Measurements from ENCODE around the gene MIS18A.

Gene MIS18A

DNA sequence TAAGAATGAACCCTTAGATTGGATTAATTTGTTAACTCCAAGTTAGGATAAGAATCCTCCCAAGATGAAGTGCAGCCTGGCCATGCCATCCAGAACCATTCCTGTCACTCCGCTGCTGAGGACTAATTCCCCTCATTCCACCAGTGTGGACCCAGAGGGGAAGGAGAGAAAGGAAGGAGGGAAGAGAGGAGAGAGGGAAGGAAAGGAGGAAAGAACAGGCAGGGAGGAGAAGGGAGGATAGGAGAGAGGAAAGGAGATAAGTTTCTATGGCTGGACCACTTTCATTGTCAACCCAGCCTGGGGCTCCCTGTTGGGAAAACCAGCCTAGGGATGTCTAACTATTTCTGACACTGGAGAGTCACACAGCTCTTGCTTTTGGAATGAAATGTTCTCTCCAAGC lies 24.5 kb upstream of the MIS18A start:
- Histone ChIP-seq H3K27ac (ENCODE audit: low read depth, low read length) (no peak overlapping the region), H3K4me1 (ENCODE audit: control insufficient read depth, insufficient read depth, low read length) (peaks cover 11% of the 10 kb centered on the region; the same call in 1 of the 2 replicates), H3K9ac (ENCODE audit: low read length) (no peak overlapping the region), H3K36me3 (ENCODE audit: control insufficient read depth, insufficient read depth, low read length) (peaks cover 10% of the 10 kb centered on the region; the same call in 1 of the 2 replicates), H3K27me3 (ENCODE audit: control insufficient read depth, insufficient read depth, low read length) (no peaks in the 10 kb centered on the region), H3K4me3 (ENCODE audit: low read depth, low read length) (no peak overlapping the region), H3K9me3 (ENCODE audit: control insufficient read depth, insufficient read depth, low read depth, low read length) (peaks cover 5% of the 10 kb centered on the region; the same call in 1 of the 2 replicates)

GRCh38 chr21:32302560-32302959 lies 23.7 kb upstream of the MIS18A start:
- Histone ChIP-seq H3K9ac (ENCODE audit: low read length) (no peak overlapping the region), H3K36me3 (ENCODE audit: control insufficient read depth, insufficient read depth, low read length) (peaks cover 10% of the 10 kb centered on the region; the same call in 1 of the 2 replicates), H3K4me1 (ENCODE audit: control insufficient read depth, insufficient read depth, low read length) (peaks cover 11% of the 10 kb centered on the region; the same call in 1 of the 2 replicates), H3K27ac (ENCODE audit: low read depth, low read length) (no peak overlapping the region), H3K27me3 (ENCODE audit: control insufficient read depth, insufficient read depth, low read length) (no peaks in the 10 kb centered on the region), H3K9me3 (ENCODE audit: control insufficient read depth, insufficient read depth, low read depth, low read length) (peaks cover 5% of the 10 kb centered on the region; the same call in 1 of the 2 replicates), H3K4me3 (ENCODE audit: low read depth, low read length) (no peak overlapping the region)

DNA sequence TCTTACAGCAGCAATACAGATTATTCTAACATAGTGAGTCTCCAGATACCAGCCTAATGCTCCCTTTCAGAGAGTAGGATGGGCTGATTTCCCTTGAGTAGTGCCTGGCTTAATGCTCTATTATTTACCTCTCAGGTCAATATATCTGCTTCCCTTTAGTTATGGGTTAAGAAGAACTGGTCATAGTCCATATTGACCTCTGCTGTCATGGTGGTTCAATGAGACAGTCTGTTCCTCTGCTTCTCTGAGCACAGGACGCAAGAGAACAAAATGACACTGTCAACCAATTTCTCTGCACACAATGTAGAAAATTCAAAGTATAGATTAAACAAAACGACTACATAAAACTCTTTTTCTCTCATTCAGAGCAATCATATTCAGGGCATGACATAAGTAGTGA lies 22.7 kb upstream of the MIS18A start:
- H3K9me3 ChIP-seq (ENCODE audit: control insufficient read depth, insufficient read depth, low read depth, low read length) = peaks cover 5% of the 10 kb centered on the region; the same call in 1 of the 2 replicates
- H3K27ac ChIP-seq (ENCODE audit: low read depth, low read length) = no peak overlapping the region
- peaks cover 10% of the 10 kb centered on the region; the same call in 1 of the 2 replicates for H3K4me1 ChIP-seq (ENCODE audit: control insufficient read depth, insufficient read depth, low read length)
- H3K9ac ChIP-seq (ENCODE audit: low read length) = no peak overlapping the region
- peaks cover 10% of the 10 kb centered on the region; the same call in 1 of the 2 replicates for H3K36me3 ChIP-seq (ENCODE audit: control insufficient read depth, insufficient read depth, low read length)
- no peaks in the 10 kb centered on the region for H3K27me3 ChIP-seq (ENCODE audit: control insufficient read depth, insufficient read depth, low read length)
- no peak overlapping the region for H3K4me3 ChIP-seq (ENCODE audit: low read depth, low read length)

DNA sequence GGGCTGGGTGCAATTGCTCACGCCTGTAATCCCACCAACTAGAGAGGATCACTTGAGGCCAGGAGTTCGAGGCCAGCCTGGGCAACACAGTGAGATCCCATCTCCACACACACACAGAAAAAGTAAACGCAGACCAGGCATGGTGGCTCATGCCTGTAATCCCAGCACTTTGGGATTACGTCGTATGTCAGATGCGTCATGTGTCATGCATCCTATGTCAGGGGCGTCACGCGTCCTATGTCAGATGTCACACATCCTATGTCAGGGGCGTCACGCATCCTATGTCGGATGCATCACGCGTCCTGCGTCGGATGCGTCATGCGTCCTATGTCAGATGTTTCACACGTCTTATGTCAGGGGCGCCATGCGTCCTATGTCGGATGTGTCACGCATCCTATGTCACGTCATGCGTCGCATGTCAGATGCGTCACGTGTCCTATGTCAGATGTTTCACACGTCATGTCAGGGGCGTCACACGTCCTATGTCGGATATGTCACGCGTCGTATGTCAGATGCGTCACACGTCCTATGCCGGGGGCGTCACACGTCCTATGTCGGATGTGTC lies 21.4 kb upstream of the MIS18A start:
- no peaks in the 10 kb centered on the region for H3K4me1 ChIP-seq (ENCODE audit: control insufficient read depth, insufficient read depth, low read length)
- H3K27ac ChIP-seq (ENCODE audit: low read depth, low read length) = no peak overlapping the region
- H3K27me3 ChIP-seq (ENCODE audit: control insufficient read depth, insufficient read depth, low read length) = no peaks in the 10 kb centered on the region
- peaks cover 10% of the 10 kb centered on the region; the same call in 1 of the 2 replicates for H3K36me3 ChIP-seq (ENCODE audit: control insufficient read depth, insufficient read depth, low read length)
- no peak overlapping the region for H3K9ac ChIP-seq (ENCODE audit: low read length)
- peaks cover 5% of the 10 kb centered on the region; the same call in 1 of the 2 replicates for H3K9me3 ChIP-seq (ENCODE audit: control insufficient read depth, insufficient read depth, low read depth, low read length)
- H3K4me3 ChIP-seq (ENCODE audit: low read depth, low read length) = no peak overlapping the region

GRCh38 chr21:32299695-32300094 lies 20.8 kb upstream of the MIS18A start:
- Histone ChIP-seq H3K9ac (ENCODE audit: low read length) (no peak overlapping the region), H3K27me3 (ENCODE audit: control insufficient read depth, insufficient read depth, low read length) (no peaks in the 10 kb centered on the region), H3K36me3 (ENCODE audit: control insufficient read depth, insufficient read depth, low read length) (peaks cover 10% of the 10 kb centered on the region; the same call in 1 of the 2 replicates), H3K4me1 (ENCODE audit: control insufficient read depth, insufficient read depth, low read length) (no peaks in the 10 kb centered on the region), H3K27ac (ENCODE audit: low read depth, low read length) (no peak overlapping the region), H3K9me3 (ENCODE audit: control insufficient read depth, insufficient read depth, low read depth, low read length) (peaks cover 5% of the 10 kb centered on the region; the same call in 1 of the 2 replicates), H3K4me3 (ENCODE audit: low read depth, low read length) (no peak overlapping the region)

DNA sequence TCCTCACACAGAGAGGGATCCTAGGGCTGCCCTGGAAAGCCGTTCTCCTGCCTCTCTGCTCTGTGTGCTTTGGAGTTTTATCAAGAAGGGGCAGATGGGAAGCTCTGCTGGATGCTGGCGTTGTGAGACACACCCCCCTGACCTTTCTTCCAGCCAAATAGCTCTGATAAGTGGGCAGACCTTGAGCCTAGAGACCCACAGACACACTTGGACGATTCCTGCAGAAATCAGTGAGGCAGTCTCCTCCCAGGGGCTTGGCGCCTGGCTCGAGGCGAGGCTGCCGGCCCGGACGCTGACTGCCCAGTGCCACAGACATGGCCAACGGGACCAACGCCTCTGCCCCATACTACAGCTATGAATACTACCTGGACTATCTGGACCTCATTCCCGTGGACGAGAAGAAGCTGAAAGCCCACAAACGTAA lies 19.8 kb upstream of the MIS18A start, which contains the start of gene MRAP:
Gene MRAP, plus strand, starts transcription at position 198 of the 424 bp plus-strand sequence. Its CDS starts 117 bp downstream, at position 315.
- Histone ChIP-seq H3K27ac (ENCODE audit: low read depth, low read length) (no peak within 1 kb of the TSS), H3K36me3 (ENCODE audit: control insufficient read depth, insufficient read depth, low read length) (peaks cover 10% of the 10 kb centered on the region; the same call in 1 of the 2 replicates), H3K27me3 (ENCODE audit: control insufficient read depth, insufficient read depth, low read length) (no peaks in the 10 kb centered on the region), H3K9ac (ENCODE audit: low read length) (no peak within 1 kb of the TSS), H3K4me3 (ENCODE audit: low read depth, low read length) (no peak within 1 kb of the TSS), H3K4me1 (ENCODE audit: control insufficient read depth, insufficient read depth, low read length) (no peaks in the 10 kb centered on the region), H3K9me3 (ENCODE audit: control insufficient read depth, insufficient read depth, low read depth, low read length) (peaks cover 5% of the 10 kb centered on the region; the same call in 1 of the 2 replicates)

DNA sequence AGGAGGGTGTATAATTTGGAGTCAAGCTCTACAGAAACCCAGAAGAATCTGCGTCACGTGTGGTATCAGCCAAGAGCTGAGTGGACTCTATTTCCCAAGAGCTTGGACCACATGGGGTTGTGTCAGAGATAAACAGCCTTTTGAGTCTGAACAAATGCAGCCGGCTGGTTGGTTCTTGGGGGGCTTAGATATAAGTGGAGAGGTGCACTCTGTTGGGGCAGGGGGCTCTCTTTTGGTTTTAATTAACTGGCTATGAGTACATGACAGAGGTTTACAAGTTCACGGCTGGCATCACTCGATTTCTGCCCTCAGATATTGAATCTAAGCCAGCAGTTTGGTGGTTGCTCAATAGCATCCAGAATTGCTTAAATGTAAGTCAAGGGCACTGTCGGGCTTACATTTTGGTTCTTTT lies 19.3 kb upstream of the MIS18A start:
- peaks cover 10% of the 10 kb centered on the region; the same call in 1 of the 2 replicates for H3K36me3 ChIP-seq (ENCODE audit: control insufficient read depth, insufficient read depth, low read length)
- no peaks in the 10 kb centered on the region for H3K27me3 ChIP-seq (ENCODE audit: control insufficient read depth, insufficient read depth, low read length)
- no peak overlapping the region for H3K9ac ChIP-seq (ENCODE audit: low read length)
- no peak overlapping the region for H3K27ac ChIP-seq (ENCODE audit: low read depth, low read length)
- H3K4me1 ChIP-seq (ENCODE audit: control insufficient read depth, insufficient read depth, low read length) = no peaks in the 10 kb centered on the region
- H3K9me3 ChIP-seq (ENCODE audit: control insufficient read depth, insufficient read depth, low read depth, low read length) = peaks cover 5% of the 10 kb centered on the region; the same call in 1 of the 2 replicates
- no peak overlapping the region for H3K4me3 ChIP-seq (ENCODE audit: low read depth, low read length)

- H3K9me3 ChIP-seq (ENCODE audit: control insufficient read depth, insufficient read depth, low read depth, low read length) = peaks cover 5% of the 10 kb centered on the region; the same call in 1 of the 2 replicates
- H3K27me3 ChIP-seq (ENCODE audit: control insufficient read depth, insufficient read depth, low read length) = no peaks in the 10 kb centered on the region
- no peak overlapping the region for H3K4me3 ChIP-seq (ENCODE audit: low read depth, low read length)
- H3K36me3 ChIP-seq (ENCODE audit: control insufficient read depth, insufficient read depth, low read length) = peaks cover 10% of the 10 kb centered on the region; the same call in 1 of the 2 replicates
- no peak overlapping the region for H3K9ac ChIP-seq (ENCODE audit: low read length)
- H3K27ac ChIP-seq (ENCODE audit: low read depth, low read length) = no peak overlapping the region
- H3K4me1 ChIP-seq (ENCODE audit: control insufficient read depth, insufficient read depth, low read length) = no peaks in the 10 kb centered on the region
Measured at GRCh38 chr21:32297449-32297848, 18.6 kb upstream of the MIS18A start.

DNA sequence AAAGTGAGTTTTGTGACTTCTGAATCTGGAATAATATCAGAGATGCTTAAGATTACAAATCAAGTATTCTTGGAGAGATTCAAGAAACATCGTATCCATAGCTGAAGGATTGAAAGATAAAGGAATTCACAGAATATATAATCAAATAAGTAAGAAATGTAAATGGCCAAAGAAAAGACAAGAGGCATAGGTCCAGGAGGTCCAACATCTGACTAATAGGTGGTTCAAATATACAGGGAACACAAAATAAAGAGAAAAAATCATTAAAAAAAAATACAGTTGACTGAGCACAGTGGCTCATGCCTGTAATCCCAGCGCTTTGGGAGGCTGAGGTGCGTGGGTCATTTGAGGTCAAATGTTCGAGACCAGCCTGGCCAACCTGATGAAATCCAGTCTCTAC lies 6.6 kb upstream of the MIS18A start:
- H3K36me3 ChIP-seq (ENCODE audit: control insufficient read depth, insufficient read depth, low read length) = no peaks in the 10 kb centered on the region
- no peaks in the 10 kb centered on the region for H3K27me3 ChIP-seq (ENCODE audit: control insufficient read depth, insufficient read depth, low read length)
- no peaks in the 10 kb centered on the region for H3K4me1 ChIP-seq (ENCODE audit: control insufficient read depth, insufficient read depth, low read length)
- no peaks in the 10 kb centered on the region for H3K9me3 ChIP-seq (ENCODE audit: control insufficient read depth, insufficient read depth, low read depth, low read length)
- no peak overlapping the region for H3K27ac ChIP-seq (ENCODE audit: low read depth, low read length)
- H3K9ac ChIP-seq (ENCODE audit: low read length) = no peak overlapping the region
- H3K4me3 ChIP-seq (ENCODE audit: low read depth, low read length) = no peak overlapping the region

GRCh38 chr21:32282992-32283391 lies 4.1 kb upstream of the MIS18A start:
- H3K27me3 ChIP-seq (ENCODE audit: control insufficient read depth, insufficient read depth, low read length) = no peaks in the 10 kb centered on the region
- H3K27ac ChIP-seq (ENCODE audit: low read depth, low read length) = no peak overlapping the region

DNA sequence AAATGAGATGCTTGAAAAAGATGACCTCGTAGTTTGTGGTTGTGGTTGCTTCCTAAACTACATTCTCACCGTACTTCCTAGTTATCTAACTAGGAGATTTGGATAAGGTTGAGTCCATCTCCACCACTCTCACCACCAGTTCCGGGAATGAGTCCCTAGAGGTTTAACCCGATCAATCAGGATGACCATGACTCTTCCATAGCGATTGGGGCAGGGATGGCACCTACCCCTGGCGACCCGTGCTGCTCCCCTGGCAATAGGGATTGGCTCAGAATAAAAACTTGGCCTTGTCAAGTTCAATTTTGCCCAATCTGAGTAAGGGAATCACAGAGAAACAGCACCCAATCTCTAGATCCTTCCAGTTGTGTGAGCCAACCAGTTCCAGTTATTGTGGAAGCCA lies 2.7 kb upstream of the MIS18A start:
- Histone ChIP-seq H3K27me3 (ENCODE audit: control insufficient read depth, insufficient read depth, low read length) (no peaks in the 10 kb centered on the region), H3K36me3 (ENCODE audit: control insufficient read depth, insufficient read depth, low read length) (no peaks in the 10 kb centered on the region), H3K9me3 (ENCODE audit: control insufficient read depth, insufficient read depth, low read depth, low read length) (no peaks in the 10 kb centered on the region), H3K27ac (ENCODE audit: low read depth, low read length) (no peak overlapping the region), H3K9ac (ENCODE audit: low read length) (no peak overlapping the region), H3K4me1 (ENCODE audit: control insufficient read depth, insufficient read depth, low read length) (peaks cover 13% of the 10 kb centered on the region), H3K4me3 (ENCODE audit: low read depth, low read length) (no peak overlapping the region)

More at GRCh38 chr21:32282992-32283391, 4.1 kb upstream of the MIS18A start:
- Histone ChIP-seq H3K36me3 (ENCODE audit: control insufficient read depth, insufficient read depth, low read length) (no peaks in the 10 kb centered on the region), H3K4me1 (ENCODE audit: control insufficient read depth, insufficient read depth, low read length) (peaks cover 7% of the 10 kb centered on the region), H3K9me3 (ENCODE audit: control insufficient read depth, insufficient read depth, low read depth, low read length) (no peaks in the 10 kb centered on the region), H3K9ac (ENCODE audit: low read length) (no peak overlapping the region), H3K4me3 (ENCODE audit: low read depth, low read length) (no peak overlapping the region)
